ENCODE data around the gene FAM117A. TPM values are rescaled to one million over a fixed set of nuclear protein-coding genes. Genes with fewer than 3 reads are reported as not detected.
"Not testable (repeated sequence)": the region's sequence is repeated elsewhere in the genome, so short reads cannot be mapped to it uniquely, and the experiment has no call there.

FAM117A gene
- polyA plus RNA-seq, 1 experiment = 3.9 TPM

- Histone ChIP-seq H3K27me3 (ENCODE audit: control insufficient read depth, insufficient read depth, low read length) (no peaks in the 10 kb centered on the region), H3K4me3 (ENCODE audit: low read depth, low read length) (no peak overlapping the region), H3K36me3 (ENCODE audit: control insufficient read depth, insufficient read depth, low read length) (no peaks in the 10 kb centered on the region)
- DNase-seq (ENCODE audit: low read depth) = no peak
- ChIA-PET POLR2A (no interaction called here), CTCF (no interaction called here)
- TF ChIP-seq, protein P1, sequence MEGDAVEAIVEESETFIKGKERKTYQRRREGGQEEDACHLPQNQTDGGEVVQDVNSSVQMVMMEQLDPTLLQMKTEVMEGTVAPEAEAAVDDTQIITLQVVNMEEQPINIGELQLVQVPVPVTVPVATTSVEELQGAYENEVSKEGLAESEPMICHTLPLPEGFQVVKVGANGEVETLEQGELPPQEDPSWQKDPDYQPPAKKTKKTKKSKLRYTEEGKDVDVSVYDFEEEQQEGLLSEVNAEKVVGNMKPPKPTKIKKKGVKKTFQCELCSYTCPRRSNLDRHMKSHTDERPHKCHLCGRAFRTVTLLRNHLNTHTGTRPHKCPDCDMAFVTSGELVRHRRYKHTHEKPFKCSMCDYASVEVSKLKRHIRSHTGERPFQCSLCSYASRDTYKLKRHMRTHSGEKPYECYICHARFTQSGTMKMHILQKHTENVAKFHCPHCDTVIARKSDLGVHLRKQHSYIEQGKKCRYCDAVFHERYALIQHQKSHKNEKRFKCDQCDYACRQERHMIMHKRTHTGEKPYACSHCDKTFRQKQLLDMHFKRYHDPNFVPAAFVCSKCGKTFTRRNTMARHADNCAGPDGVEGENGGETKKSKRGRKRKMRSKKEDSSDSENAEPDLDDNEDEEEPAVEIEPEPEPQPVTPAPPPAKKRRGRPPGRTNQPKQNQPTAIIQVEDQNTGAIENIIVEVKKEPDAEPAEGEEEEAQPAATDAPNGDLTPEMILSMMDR (IDR thresholded peaks at IDR 0.05; ENCODE audit: insufficient read depth, low read depth, low read length) = no peak
Observed at GRCh38 chr17:49725452-49726130, 38.3 kb downstream of the FAM117A start.

DNA sequence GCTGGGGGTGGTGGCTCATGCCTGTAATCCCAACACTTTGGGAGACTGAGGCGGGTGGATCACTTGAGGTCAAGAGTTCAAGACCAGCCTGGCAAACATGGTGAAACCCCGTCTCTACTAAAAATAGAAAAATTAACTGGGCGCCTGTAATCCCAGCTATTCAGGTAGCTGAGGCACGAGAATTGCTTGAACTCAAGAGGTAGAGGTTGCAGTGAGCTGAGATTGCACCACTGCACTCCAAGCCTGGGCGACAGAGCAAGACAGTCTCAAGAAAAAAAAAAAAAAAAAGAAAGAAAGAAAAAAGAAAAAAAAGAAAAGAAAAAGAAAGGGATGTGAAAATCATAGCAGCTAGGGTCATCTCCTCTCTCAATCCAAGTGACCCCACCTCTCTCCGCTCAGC, 39.4 kb downstream of the FAM117A start:
- H3K27me3 ChIP-seq (ENCODE audit: control insufficient read depth, insufficient read depth, low read length); POLR2A ChIA-PET; DNase-seq (ENCODE audit: low read depth); H3K4me3 ChIP-seq (ENCODE audit: low read depth, low read length); H3K36me3 ChIP-seq (ENCODE audit: control insufficient read depth, insufficient read depth, low read length): not testable (repeated sequence)
- CTCF ChIA-PET = interaction anchor here (0.5 to 1.7 kb wide), 2 partner anchors 17 to 28 kb away, joined by 3 to 5 read pairs; partner anchors contain the start of gene SLC35B1

DNA sequence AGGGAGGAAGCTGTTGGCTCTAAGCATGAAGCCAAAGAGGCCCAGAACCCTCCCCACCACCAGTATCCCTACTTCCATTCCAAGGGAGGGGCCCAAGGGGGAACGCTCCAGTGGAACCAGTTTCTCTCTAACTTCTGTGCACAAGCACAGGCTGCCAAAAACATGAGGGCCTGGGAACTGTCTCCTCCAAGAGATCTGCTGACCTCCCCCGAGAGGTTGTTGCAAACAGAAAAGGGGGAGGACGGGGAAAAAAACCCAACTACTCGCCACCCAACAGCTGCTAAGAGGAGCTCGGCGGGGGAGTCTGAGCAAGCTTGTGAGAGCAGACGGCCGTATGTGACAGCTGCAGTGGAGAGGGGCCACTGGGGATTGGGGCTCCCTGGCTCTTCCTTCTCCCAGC, 40.5 kb downstream of the FAM117A start:
- no peak for DNase-seq (ENCODE audit: low read depth)
- CTCF ChIA-PET = interaction anchor here (1.7 kb wide), 1 partner anchor 15 kb away, joined by 5 read pairs; the partner anchor contains the start of gene SLC35B1
- no peaks in the 10 kb centered on the region for H3K27me3 ChIP-seq (ENCODE audit: control insufficient read depth, insufficient read depth, low read length)

DNA sequence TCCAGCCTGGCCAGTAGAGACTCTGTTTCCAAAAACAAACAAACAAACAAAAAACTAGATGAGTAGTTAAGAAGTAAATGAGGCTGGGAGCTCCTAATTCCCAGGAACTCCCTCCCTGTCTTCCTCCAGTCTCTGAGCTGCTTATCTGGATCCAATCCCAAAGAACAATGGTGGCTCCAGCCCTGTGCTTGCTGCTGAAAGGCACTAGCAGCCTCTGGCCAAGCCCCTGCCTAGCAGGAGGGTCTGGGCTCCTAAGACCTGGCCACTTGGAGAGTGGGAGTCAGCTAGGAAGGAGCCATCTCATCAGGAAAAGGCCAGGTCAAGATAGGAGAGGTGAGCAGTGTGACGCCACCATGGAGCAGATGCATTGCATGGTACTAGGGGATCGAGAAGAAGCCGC, 41.9 kb downstream of the FAM117A start:
- Histone ChIP-seq H3K27me3 (ENCODE audit: control insufficient read depth, insufficient read depth, low read length) (no peaks in the 10 kb centered on the region), H3K4me3 (ENCODE audit: low read depth, low read length) (no peak overlapping the region), H3K36me3 (ENCODE audit: control insufficient read depth, insufficient read depth, low read length) (peaks cover 2% of the 10 kb centered on the region)
- no peak for DNase-seq (ENCODE audit: low read depth)
- CTCF ChIA-PET = no interaction called here
- TF ChIP-seq, protein P1 (IDR thresholded peaks at IDR 0.05; ENCODE audit: insufficient read depth, low read depth, low read length) = no peak
- POLR2A ChIA-PET = no interaction called here

More for the DNA sequence above, 40.5 kb downstream of the FAM117A start:
- Histone ChIP-seq H3K4me3 (ENCODE audit: low read depth, low read length) (no peak overlapping the region), H3K36me3 (ENCODE audit: control insufficient read depth, insufficient read depth, low read length) (peaks cover 2% of the 10 kb centered on the region)
- TF ChIP-seq, protein P1 (IDR thresholded peaks at IDR 0.05; ENCODE audit: insufficient read depth, low read depth, low read length) = no peak
- POLR2A ChIA-PET = no interaction called here

DNA sequence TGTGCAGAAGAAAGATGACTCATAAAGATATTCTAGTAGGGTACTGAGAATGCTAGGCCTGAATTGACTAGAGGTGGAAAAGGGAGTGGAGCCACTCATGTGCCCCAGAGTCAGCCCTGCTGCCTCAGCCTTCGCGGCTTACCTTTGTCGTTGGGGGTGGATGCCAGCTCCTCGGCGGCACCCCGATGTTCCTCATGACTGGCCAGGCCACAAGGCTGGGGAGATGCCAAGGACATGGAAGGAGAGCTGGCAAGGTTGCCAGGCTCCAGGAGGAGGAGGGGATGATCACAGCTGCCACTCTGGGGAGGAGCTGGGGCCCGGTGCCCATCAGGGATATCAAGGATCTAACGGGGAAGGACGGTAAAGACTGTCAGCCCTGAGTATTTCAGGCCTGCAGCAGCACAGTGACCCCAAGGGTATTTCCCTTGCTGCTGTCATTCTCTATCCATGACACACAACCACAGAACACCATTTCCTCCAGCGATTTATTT, 46.5 kb downstream of the FAM117A start:
- TF ChIP-seq, protein P1 (IDR thresholded peaks at IDR 0.05; ENCODE audit: insufficient read depth, low read depth, low read length) = no peak
- DNase-seq (ENCODE audit: low read depth) = no peak
- Histone ChIP-seq H3K27me3 (ENCODE audit: control insufficient read depth, insufficient read depth, low read length) (no peaks in the 10 kb centered on the region), H3K4me3 (ENCODE audit: low read depth, low read length) (no peak overlapping the region), H3K36me3 (ENCODE audit: control insufficient read depth, insufficient read depth, low read length) (peaks cover 3% of the 10 kb centered on the region)
- POLR2A ChIA-PET = no interaction called here
- CTCF ChIA-PET = interaction anchor here (1.0 kb wide), 1 partner anchor 9 kb away, joined by 5 read pairs; the partner anchor contains the start of gene SLC35B1
